Type B pancreatic cell (in vitro differentiated cells): Measurements from ENCODE around the gene CYP4F8. TPM values are rescaled to one million over a fixed set of nuclear protein-coding genes. Genes with fewer than 3 reads are reported as not detected.

Experiments used
- DNase-seq: peaks from one replicate; pipeline ENCODE4 v3.0.0; 2021; ENCODE audit warnings: mixed read lengths; ENCODE audit not compliant: unreplicated experiment; ENCODE audit errors: extremely low spot score
- H3K27ac Mint-ChIP-seq: 2 replicates; pipeline ENCODE4 v1.8.0; 2021; ENCODE audit warnings: mild to moderate bottlenecking, mixed read lengths
- H3K27me3 Mint-ChIP-seq: 2 replicates; pipeline ENCODE4 v1.8.0; 2021; ENCODE audit warnings: mixed read lengths
- H3K36me3 Mint-ChIP-seq: 2 replicates; pipeline ENCODE4 v1.8.0; 2021; ENCODE audit warnings: mixed read lengths
- H3K4me1 Mint-ChIP-seq: one replicate; pipeline ENCODE4 v1.8.0; 2021; ENCODE audit warnings: mixed read lengths; ENCODE audit not compliant: unreplicated experiment
- H3K4me3 Mint-ChIP-seq: 2 replicates; pipeline ENCODE4 v1.8.0; 2021; ENCODE audit warnings: mild to moderate bottlenecking, mixed read lengths
- H3K9me3 Mint-ChIP-seq: 2 replicates; pipeline ENCODE4 v1.8.0; 2021; ENCODE audit warnings: mixed read lengths
- CTCF ChIP-seq: fragments of 200-600 bp; sonication (generic); conservative IDR thresholded peaks from 2 replicates; pipeline ENCODE4 v1.5.0; 2021; ENCODE audit warnings: antibody characterized with exemption, mild to moderate bottlenecking
- total RNA-seq: library from RNA; stranded (reverse); gene quantifications from 2 replicates; pipeline ENCODE4 v1.2.1, GENCODE V29; 2021; ENCODE audit warnings: low replicate concordance

CYP4F8 gene
- total RNA-seq, 1 donor from 2014 or later: not detected

- no peak overlapping the region for H3K27ac Mint-ChIP-seq
- H3K27me3 Mint-ChIP-seq: no peaks in the 10 kb centered on the region
- no peaks in the 10 kb centered on the region for H3K36me3 Mint-ChIP-seq
- no peak for TF ChIP-seq CTCF
- H3K4me3 Mint-ChIP-seq: no peak overlapping the region
- H3K9me3 Mint-ChIP-seq: peaks cover 11% of the 10 kb centered on the region
- no peak for DNase-seq
- H3K4me1 Mint-ChIP-seq: no peaks in the 10 kb centered on the region
These were observed 6.8 kb downstream of the CYP4F8 start for GRCh38 chr19:15621801-15622200.

GRCh38 chr19:15622991-15623390, 8.0 kb downstream of the CYP4F8 start:
- no peak overlapping the region for H3K27ac Mint-ChIP-seq
- no peaks in the 10 kb centered on the region for H3K27me3 Mint-ChIP-seq
- H3K9me3 Mint-ChIP-seq: peaks cover 11% of the 10 kb centered on the region

GRCh38 chr19:15623711-15624318, 8.8 kb downstream of the CYP4F8 start:
- Mint-ChIP-seq H3K4me1 (no peaks in the 10 kb centered on the region), H3K27me3 (no peaks in the 10 kb centered on the region), H3K36me3 (no peaks in the 10 kb centered on the region), H3K27ac (no peak overlapping the region), H3K9me3 (peaks cover 8% of the 10 kb centered on the region), H3K4me3 (no peak overlapping the region)
- no peak for DNase-seq
- no peak for TF ChIP-seq CTCF

More at GRCh38 chr19:15622991-15623390, 8.0 kb downstream of the CYP4F8 start:
- no peaks in the 10 kb centered on the region for H3K4me1 Mint-ChIP-seq
- no peak for DNase-seq
- H3K36me3 Mint-ChIP-seq: no peaks in the 10 kb centered on the region
- no peak for TF ChIP-seq CTCF
- H3K4me3 Mint-ChIP-seq: no peak overlapping the region

- Mint-ChIP-seq H3K36me3 (no peaks in the 10 kb centered on the region), H3K9me3 (no peaks in the 10 kb centered on the region), H3K27ac (no peak overlapping the region), H3K27me3 (no peaks in the 10 kb centered on the region), H3K4me1 (no peaks in the 10 kb centered on the region), H3K4me3 (no peak overlapping the region)
- no peak for TF ChIP-seq CTCF
- DNase-seq: no peak
These were observed 13.4 kb downstream of the CYP4F8 start for GRCh38 chr19:15628236-15629002.

GRCh38 chr19:15629003-15629880, 14.2 kb downstream of the CYP4F8 start:
- no peak overlapping the region for H3K27ac Mint-ChIP-seq
- TF ChIP-seq CTCF: peak; percentile 71
- no peak overlapping the region for H3K4me3 Mint-ChIP-seq
- DNase-seq: no peak
- H3K4me1 Mint-ChIP-seq: no peaks in the 10 kb centered on the region
- no peaks in the 10 kb centered on the region for H3K27me3 Mint-ChIP-seq
- no peaks in the 10 kb centered on the region for H3K9me3 Mint-ChIP-seq
- H3K36me3 Mint-ChIP-seq: no peaks in the 10 kb centered on the region
